IMR-90 (cell line): Measurements from ENCODE around the gene GPC5. TPM values are rescaled to one million over a fixed set of nuclear protein-coding genes. Genes with fewer than 3 reads are reported as not detected.

Experiments used
- ATAC-seq: fragments of 200-7000 bp; cut with Tn5 transposase; 2 replicates; pipeline ENCODE4 v1.9.1; 2020; ENCODE audit warnings: low read depth, mild to moderate bottlenecking, moderate library complexity
- BruUV-seq: library from RNA; stranded (reverse); fragments of 400-500 nt; replicated peaks from 2 replicates; lab custom pipeline; 2021; lab: Mats Ljungman, UMichigan
- CTCF ChIA-PET: fragments of 300-600 bp; formaldehyde crosslinking; extraction: SDS; loops from one replicate; lab custom pipeline; 2021; ENCODE audit warnings: antibody characterized with exemption; lab: Yijun Ruan, JAX
- POLR2A ChIA-PET: fragments of 300-600 bp; sonication (Branson Sonifier 250); formaldehyde crosslinking; loops from one replicate; lab custom pipeline; 2022; ENCODE audit warnings: antibody characterized with exemption; ENCODE audit not compliant: unreplicated experiment; lab: Charles Lee
- DNase-seq: peaks from one replicate; pipeline ENCODE4 v3.0.0; 2013
- H2AFZ ChIP-seq: replicated peaks from 2 replicates; pipeline ENCODE3; 2013; ENCODE audit warnings: low read length, mild to moderate bottlenecking; ENCODE audit not compliant: poor library complexity
- H2AK5ac ChIP-seq: 2 replicates; pipeline ENCODE4 v1.6.1; 2013; ENCODE audit warnings: low read depth, low read length, inconsistent platforms
- H2AK9ac ChIP-seq: replicated peaks from 2 replicates; pipeline ENCODE3; 2013; ENCODE audit warnings: mild to moderate bottlenecking, low read depth, low read length, moderate library complexity; ENCODE audit not compliant: poor library complexity
- H2BK120ac ChIP-seq: 2 replicates; pipeline ENCODE4 v1.6.1; 2013; ENCODE audit warnings: low read depth, low read length, inconsistent platforms
- H2BK15ac ChIP-seq: 3 replicates; pipeline ENCODE4 v1.6.1; 2013; ENCODE audit warnings: low read depth, low read length, inconsistent platforms
- H2BK20ac ChIP-seq: 2 replicates; pipeline ENCODE4 v1.6.1; 2013; ENCODE audit warnings: low read depth, mild to moderate bottlenecking, inconsistent platforms, low read length, moderate library complexity
- H2BK5ac ChIP-seq: 2 replicates; pipeline ENCODE4 v1.6.1; 2013; ENCODE audit warnings: mild to moderate bottlenecking, low read depth, low read length, inconsistent platforms; ENCODE audit not compliant: poor library complexity, severe bottlenecking
- H3K14ac ChIP-seq: replicated peaks from 2 replicates; pipeline ENCODE4 v1.6.1; 2013; ENCODE audit warnings: low read depth, low read length, inconsistent platforms
- H3K18ac ChIP-seq: 2 replicates; pipeline ENCODE4 v1.6.1; 2013; ENCODE audit warnings: low read depth, low read length, control low read depth
- H3K23ac ChIP-seq: 2 replicates; pipeline ENCODE4 v1.6.1; 2013; ENCODE audit warnings: low read depth, low read length, inconsistent platforms
- H3K27ac ChIP-seq: 2 replicates; pipeline ENCODE4 v1.5.1; 2013; ENCODE audit warnings: mild to moderate bottlenecking, control low read depth, low read length; ENCODE audit not compliant: insufficient read depth
- H3K27me3 ChIP-seq: 2 replicates; pipeline ENCODE4 v1.6.1; 2013; ENCODE audit warnings: low read length; ENCODE audit not compliant: control insufficient read depth, insufficient read depth
- H3K36me3 ChIP-seq: 2 replicates; pipeline ENCODE4 v1.6.1; 2013; ENCODE audit warnings: low read length, mixed read lengths; ENCODE audit not compliant: control insufficient read depth, insufficient read depth
- H3K4ac ChIP-seq: 2 replicates; pipeline ENCODE4 v1.6.1; 2013; ENCODE audit warnings: low read depth, low read length, inconsistent platforms
- H3K4me1 ChIP-seq: 2 replicates; pipeline ENCODE4 v1.6.1; 2013; ENCODE audit warnings: low read length, mixed read lengths; ENCODE audit not compliant: control insufficient read depth, insufficient read depth
- H3K4me2 ChIP-seq: 2 replicates; pipeline ENCODE4 v1.6.1; 2013; ENCODE audit warnings: low read depth, mild to moderate bottlenecking, control low read depth, low read length, moderate library complexity
- H3K4me3 ChIP-seq: 2 replicates; pipeline ENCODE4 v1.5.1; 2013; ENCODE audit warnings: low read depth, mild to moderate bottlenecking, control low read depth, low read length, moderate library complexity; ENCODE audit not compliant: insufficient read depth
- H3K56ac ChIP-seq: 2 replicates; pipeline ENCODE4 v1.6.1; 2013; ENCODE audit warnings: low read length, inconsistent platforms; ENCODE audit not compliant: insufficient read depth; ENCODE audit errors: extremely low read depth
- H3K79me1 ChIP-seq, 2 experiments: 2 replicates each; pipeline ENCODE4 v1.6.1; 2013; ENCODE audit warnings: low read length in 2 of 2, inconsistent platforms in 1 of 2, low read depth in 1 of 2
- H3K9ac ChIP-seq: 2 replicates; pipeline ENCODE4 v1.6.1; 2013; ENCODE audit warnings: low read depth, low read length, control low read depth
- H3K9me1 ChIP-seq: 2 replicates; pipeline ENCODE4 v1.6.1; 2013; ENCODE audit warnings: low read length, inconsistent platforms; ENCODE audit not compliant: insufficient read depth
- H3K9me3 ChIP-seq: 2 replicates; pipeline ENCODE4 v1.6.1; 2013; ENCODE audit warnings: low read length; ENCODE audit not compliant: control insufficient read depth, insufficient read depth
- H4K20me1 ChIP-seq: 2 replicates; pipeline ENCODE4 v1.6.1; 2013; ENCODE audit warnings: low read length, inconsistent platforms; ENCODE audit not compliant: insufficient read depth
- H4K5ac ChIP-seq: 2 replicates; pipeline ENCODE4 v1.6.1; 2013; ENCODE audit warnings: mild to moderate bottlenecking, low read depth, low read length, control low read depth
- H4K8ac ChIP-seq, 2 experiments: 2 replicates each; pipeline ENCODE4 v1.6.1; 2013; ENCODE audit warnings: low read depth in 2 of 2, low read length in 2 of 2, control low read depth in 1 of 2, inconsistent platforms in 1 of 2
- H4K91ac ChIP-seq: 2 replicates; pipeline ENCODE4 v1.6.1; 2013; ENCODE audit warnings: low read depth, low read length, inconsistent platforms; ENCODE audit not compliant: insufficient read depth
- CHD1 ChIP-seq: IDR thresholded peaks from 2 replicates; pipeline ENCODE4 v1.6.1; 2012; ENCODE audit warnings: low read depth, low read length, improper control_type of control experiment
- FOS ChIP-seq: fragments of 150-350 bp; IDR thresholded peaks from 2 replicates; pipeline ENCODE4 v1.6.1; 2016; ENCODE audit warnings: low read depth, low read length
- MXI1 ChIP-seq: IDR thresholded peaks from 2 replicates; pipeline ENCODE4 v1.6.1; 2012; ENCODE audit warnings: low read depth, mild to moderate bottlenecking, low read length, moderate library complexity, borderline replicate concordance
- NFE2L2 ChIP-seq: fragments of 150-350 bp; IDR thresholded peaks from 2 replicates; pipeline ENCODE4 v1.6.1; 2016; ENCODE audit warnings: low read depth, mild to moderate bottlenecking, low read length
- POLR2A ChIP-seq: IDR thresholded peaks from 2 replicates; pipeline ENCODE4 v1.6.1; 2012; ENCODE audit warnings: mild to moderate bottlenecking, low read depth, low read length
- RAD21 ChIP-seq: IDR thresholded peaks from 2 replicates; pipeline ENCODE4 v1.6.1; 2012; ENCODE audit warnings: low read length, improper control_type of control experiment
- RCOR1 ChIP-seq: IDR thresholded peaks from 2 replicates; pipeline ENCODE4 v1.6.1; 2012; ENCODE audit warnings: mild to moderate bottlenecking, low read length, improper control_type of control experiment; ENCODE audit not compliant: insufficient replicate concordance
- RFX5 ChIP-seq: IDR thresholded peaks from 2 replicates; pipeline ENCODE4 v1.8.0; 2012; ENCODE audit warnings: low read depth, mild to moderate bottlenecking, low read length, moderate library complexity
- WGBS, 2 experiments: methylation state at CpG; one replicate each; pipeline versions ENCODE4 v1.1.5 to v1.1.7; 2013; ENCODE audit warnings: missing lambda C conversion rate in 2 of 2; ENCODE audit not compliant: insufficient read length in 1 of 2; ENCODE audit errors: extremely low coverage in 2 of 2; 5-methylcytosine and 5-hydroxymethylcytosine counted together
- dilution Hi-C: fragments of 300-500 bp; cut with HindIII; formaldehyde crosslinking; loops from one replicate; pipeline ENCODE4 v1.14.3; 2018; ENCODE audit warnings: low sequenced_read_pairs; ENCODE audit not compliant: unreplicated experiment
- in situ Hi-C: fragments of 300-500 bp; cut with MboI; formaldehyde crosslinking; loops from 3 replicates; pipeline ENCODE4 v1.14.3; 2019; ENCODE audit warnings: low sequenced_read_pairs, inconsistent platforms, mixed read lengths
- intact Hi-C: fragments of 100-400 bp; cut with micrococcal nuclease; formaldehyde crosslinking; loops from 2 replicates; pipeline ENCODE4 v1.10.0; 2022
- polyA plus RNA-seq, 3 experiments: library from polyadenylated mRNA; depleted of rRNA; stranded (reverse); fragments of >200 nt; gene quantifications; 2 replicates each; pipeline ENCODE4 v1.2.3, GENCODE V29; 2012; ENCODE audit warnings: low replicate concordance in 1 of 3
- total RNA-seq: library from RNA; depleted of rRNA; stranded (reverse); fragments of >200 nt; gene quantifications from 2 replicates; pipeline ENCODE4 v1.2.3, GENCODE V29; 2012
- TF ChIP-seq, protein P1 (sequence below): fragments of 150-350 bp; IDR thresholded peaks from 2 replicates; pipeline ENCODE4 v1.6.1; 2017; ENCODE audit warnings: mild to moderate bottlenecking, antibody characterized with exemption, low read length, low read depth

Gene GPC5
- total and polyA plus RNA-seq, 2 of the 4 experiments (the other 2 are of a cell fraction) = 0.94 to 1.8 TPM

- ATAC-seq = no peak
- ChIA-PET POLR2A (no interaction called here), CTCF (interaction anchor here (0.5 kb wide), 1 partner anchor 12 kb away, joined by 5 read pairs; no protein-coding TSS in a partner anchor)
- H3K9ac ChIP-seq = no peak overlapping the region
- H2BK5ac ChIP-seq = no peak overlapping the region
- in situ Hi-C loops = no loop called here
- no peak overlapping the region for H3K4ac ChIP-seq
- no peak overlapping the region for H4K8ac ChIP-seq
- no peak overlapping the region for H3K18ac ChIP-seq
- no peak for DNase-seq
- no peak overlapping the region for H3K4me3 ChIP-seq
- no peak overlapping the region for H2BK15ac ChIP-seq
- no peak overlapping the region for H3K23ac ChIP-seq
- H4K20me1 ChIP-seq = no peaks in the 10 kb centered on the region
- H3K36me3 ChIP-seq = no peaks in the 10 kb centered on the region
- no TSS peak for BruUV-seq
- H2AK5ac ChIP-seq = no peak overlapping the region
- H4K91ac ChIP-seq = no peak overlapping the region
- no peak overlapping the region for H2BK20ac ChIP-seq
- TF ChIP-seq FOS (no peak), RFX5 (no peak), RCOR1 (no peak), POLR2A (no peak), CHD1 (no peak), NFE2L2 (no peak), MXI1 (no peak), RAD21 (no peak)
- TF ChIP-seq, protein P1, sequence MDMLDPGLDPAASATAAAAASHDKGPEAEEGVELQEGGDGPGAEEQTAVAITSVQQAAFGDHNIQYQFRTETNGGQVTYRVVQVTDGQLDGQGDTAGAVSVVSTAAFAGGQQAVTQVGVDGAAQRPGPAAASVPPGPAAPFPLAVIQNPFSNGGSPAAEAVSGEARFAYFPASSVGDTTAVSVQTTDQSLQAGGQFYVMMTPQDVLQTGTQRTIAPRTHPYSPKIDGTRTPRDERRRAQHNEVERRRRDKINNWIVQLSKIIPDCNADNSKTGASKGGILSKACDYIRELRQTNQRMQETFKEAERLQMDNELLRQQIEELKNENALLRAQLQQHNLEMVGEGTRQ = no peak
- H3K9me3 ChIP-seq = no peaks in the 10 kb centered on the region
- H3K9me1 ChIP-seq = no peaks in the 10 kb centered on the region
- no peak overlapping the region for H2BK120ac ChIP-seq
- no peaks in the 10 kb centered on the region for H3K27me3 ChIP-seq
- H2AK9ac ChIP-seq = no peak overlapping the region
- H3K27ac ChIP-seq = no peak overlapping the region
- H4K5ac ChIP-seq = no peak overlapping the region
- no CpG with 5 or more reads among the region's 1 CpG for WGBS, 2 experiments
- dilution Hi-C loops = no loop called here
- no peak overlapping the region for H3K4me2 ChIP-seq
- no peak overlapping the region for H3K14ac ChIP-seq
- H3K4me1 ChIP-seq = no peaks in the 10 kb centered on the region
- H2AFZ ChIP-seq = no peak overlapping the region
- no peak overlapping the region for H3K56ac ChIP-seq
- no peaks in the 10 kb centered on the region for H3K79me1 ChIP-seq
- intact Hi-C loops = no loop called here
Observed at GRCh38 chr13:92444244-92444643, 1045.8 kb downstream of the GPC5 start.
